Fibroblast of peridontal ligament (primary cell): ENCODE results near the gene CADPS2.
"Not testable (repeated sequence)": the region's sequence is repeated elsewhere in the genome, so short reads cannot be mapped to it uniquely, and the experiment has no call there.

ENCODE experiments used
- DNase-seq: peaks from one replicate; pipeline ENCODE4 v3.0.0-alpha.2; 2010; ENCODE audit errors: extremely low read depth

Gene CADPS2

DNA sequence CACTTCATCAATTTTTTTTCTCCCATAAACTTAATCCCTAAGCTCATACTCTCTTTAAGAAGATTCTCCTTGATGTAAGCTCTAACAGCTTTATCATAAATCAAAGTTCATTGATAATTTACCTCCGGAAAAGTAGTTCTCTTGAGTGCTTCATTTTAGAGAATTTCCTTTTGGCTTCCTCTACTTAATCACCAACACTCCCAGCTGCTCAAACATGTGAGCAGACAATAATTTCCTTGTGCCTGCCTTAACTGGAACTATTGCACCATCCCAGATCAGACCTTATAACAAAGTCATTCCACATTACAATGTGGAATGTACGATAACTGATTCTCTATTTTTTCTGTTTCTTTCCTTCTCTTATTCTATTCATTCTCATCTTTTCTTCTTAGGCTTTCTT is 587.6 kb downstream of the CADPS2 start:
- no peak for DNase-seq

DNA sequence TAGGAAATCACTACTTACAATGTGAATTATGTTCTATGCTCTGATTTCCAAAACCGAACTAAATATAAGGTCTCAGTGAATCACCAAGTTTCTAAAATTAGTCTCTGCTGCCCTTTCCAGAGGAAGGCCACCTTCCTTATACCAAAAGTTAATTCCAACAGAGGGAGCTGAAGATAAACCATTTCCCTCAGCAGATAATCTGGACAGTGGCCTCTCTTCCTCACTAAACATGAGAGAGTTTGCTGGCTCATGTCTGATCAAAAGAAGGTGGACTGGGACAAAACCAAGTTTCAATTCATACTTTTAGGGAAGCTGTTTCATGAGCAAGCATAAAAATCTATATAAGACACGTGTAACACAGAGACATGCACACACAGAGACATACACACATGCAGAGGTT is 588.1 kb downstream of the CADPS2 start:
- no peak for DNase-seq

DNA sequence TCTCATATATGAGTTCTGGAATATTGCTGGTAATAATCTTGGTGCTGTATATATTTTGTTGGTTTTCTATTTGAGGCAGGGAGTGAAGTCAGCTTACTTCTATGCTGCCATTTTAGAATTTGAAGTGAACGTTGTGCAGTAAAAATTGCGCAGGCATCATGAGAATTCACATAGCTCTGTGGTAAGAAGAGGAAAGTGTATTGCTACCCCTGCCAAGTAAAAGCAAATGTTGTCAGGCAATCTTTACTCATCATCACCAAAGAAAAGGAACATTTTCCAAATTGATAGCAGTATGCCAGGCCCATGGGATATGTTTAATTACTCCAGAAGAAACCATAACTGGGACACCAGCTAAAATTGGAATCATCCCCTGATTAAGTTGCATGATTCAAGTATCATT is 595.1 kb downstream of the CADPS2 start:
- no peak for DNase-seq

DNA sequence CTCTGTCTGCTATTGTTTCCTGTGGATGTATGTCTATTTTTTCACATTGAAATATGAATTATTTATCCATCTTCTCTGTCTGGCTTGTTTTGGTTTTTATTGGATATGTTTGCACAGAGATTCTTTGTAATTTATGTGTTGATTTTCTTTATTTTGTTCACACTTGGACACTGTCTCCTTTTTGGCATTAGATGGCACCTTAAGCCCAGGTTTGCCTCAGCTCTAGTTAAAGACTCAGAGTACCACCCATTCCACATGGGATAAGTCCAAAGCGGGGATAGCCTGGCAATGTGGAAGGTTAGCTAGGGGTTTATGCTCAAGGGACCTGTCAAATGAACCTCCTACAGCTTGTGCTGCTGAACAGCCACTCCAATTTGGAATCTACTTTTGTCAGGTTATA is 595.8 kb downstream of the CADPS2 start:
- DNase-seq, result no peak

DNA sequence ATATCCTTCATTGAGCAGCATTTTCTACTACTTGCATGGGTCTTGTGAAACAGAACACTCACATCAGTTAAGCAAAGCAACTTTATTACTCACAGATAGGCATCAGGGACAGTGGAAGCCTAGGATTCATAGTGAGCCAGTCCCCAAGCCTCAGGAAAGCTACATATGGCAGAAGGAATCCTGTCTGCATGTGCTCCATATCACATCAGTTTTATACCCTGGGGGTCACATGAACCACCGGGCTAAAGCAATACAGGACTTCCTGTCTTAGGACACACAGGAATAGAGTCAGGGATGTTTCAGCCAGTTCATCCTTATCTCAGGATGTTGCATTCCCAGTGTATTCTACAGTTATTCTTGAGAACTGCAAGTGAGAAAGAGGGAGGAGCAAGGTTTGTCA is 596.8 kb downstream of the CADPS2 start:
- DNase-seq, result no peak

DNA sequence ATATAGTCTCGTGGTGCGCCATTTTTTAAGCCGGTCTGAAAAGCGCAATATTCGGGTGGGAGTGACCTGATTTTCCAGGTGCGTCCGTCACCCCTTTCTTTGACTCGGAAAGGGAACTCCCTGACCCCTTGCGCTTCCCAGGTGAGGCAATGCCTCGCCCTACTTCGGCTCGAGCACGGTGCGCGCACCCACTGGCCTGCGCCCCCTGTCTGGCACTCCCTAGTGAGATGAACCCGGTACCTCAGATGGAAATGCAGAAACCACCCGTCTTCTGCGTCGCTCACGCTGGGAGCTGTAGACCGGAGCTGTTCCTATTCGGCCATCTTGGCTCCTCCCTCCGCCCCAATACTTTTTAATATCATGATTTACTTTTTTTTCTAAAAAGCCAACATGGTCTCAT is 601.7 kb downstream of the CADPS2 start:
- not testable (repeated sequence) for DNase-seq

DNA sequence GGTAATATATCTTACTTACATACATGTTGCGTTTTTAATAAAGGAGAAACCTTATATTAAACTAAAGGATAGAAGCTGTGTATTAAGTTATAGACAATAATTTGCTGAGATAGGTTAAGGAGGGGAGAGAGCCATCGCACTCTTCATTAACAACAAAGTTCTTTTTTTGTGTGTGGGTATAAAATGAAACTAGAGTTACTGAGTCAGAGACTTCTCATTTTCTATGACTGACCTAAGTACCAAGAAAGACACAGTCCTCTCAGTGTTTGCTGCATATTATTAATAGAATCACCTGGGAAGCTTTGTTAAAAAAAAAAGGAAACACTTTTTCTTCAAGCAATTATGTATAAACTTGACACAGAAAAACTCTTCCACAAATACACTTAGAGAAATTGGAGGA is 613.1 kb downstream of the CADPS2 start:
- no peak for DNase-seq

DNA sequence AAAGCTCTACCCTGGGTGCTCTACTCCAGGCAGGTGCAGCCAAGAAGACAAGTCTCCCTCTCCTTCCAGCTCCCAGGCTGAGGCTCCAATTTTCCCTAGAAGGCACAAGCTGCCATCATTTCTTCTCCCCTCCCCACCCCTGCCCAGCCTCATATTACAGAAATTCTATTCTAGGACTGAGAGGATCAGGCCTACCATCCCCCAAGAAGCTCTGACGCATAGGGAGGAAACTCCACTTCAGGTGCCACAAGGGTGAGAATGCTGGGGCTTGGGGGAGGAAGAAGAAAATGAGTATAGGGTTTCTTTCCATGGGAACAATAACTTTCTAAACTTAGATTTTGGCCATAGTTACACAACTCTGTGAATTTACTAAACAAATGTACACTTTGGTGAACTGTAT is 617.0 kb downstream of the CADPS2 start:
- no peak for DNase-seq
